NCI-H1694 treated with DMSO at 0.1 percent for 48 hours (cell line): ENCODE results near the gene UXS1.

ENCODE experiments used
- DNase-seq: peaks from one replicate; lab custom pipeline; 2025; lab: John Stamatoyannopoulos, UW

Gene UXS1

DNA sequence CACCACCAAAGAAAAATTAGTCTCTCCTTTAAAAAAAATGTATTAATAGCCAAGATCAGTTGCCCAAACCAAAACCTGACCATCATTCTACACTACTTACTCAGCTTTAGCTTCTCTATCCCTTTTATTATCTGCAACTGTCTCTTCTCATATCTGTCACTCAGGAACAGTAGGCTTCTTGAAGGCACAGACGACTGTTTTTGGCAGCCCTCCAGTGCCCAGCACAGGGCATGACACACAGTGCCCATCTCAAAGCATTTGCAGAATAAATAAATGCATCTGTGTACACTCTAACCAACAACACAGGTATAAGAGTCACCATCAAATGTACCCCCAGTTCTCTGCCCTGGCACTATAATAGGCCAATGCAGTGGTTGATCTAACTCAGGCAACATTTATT, 117.2 kb downstream of the UXS1 start:
- no peak for DNase-seq

DNA sequence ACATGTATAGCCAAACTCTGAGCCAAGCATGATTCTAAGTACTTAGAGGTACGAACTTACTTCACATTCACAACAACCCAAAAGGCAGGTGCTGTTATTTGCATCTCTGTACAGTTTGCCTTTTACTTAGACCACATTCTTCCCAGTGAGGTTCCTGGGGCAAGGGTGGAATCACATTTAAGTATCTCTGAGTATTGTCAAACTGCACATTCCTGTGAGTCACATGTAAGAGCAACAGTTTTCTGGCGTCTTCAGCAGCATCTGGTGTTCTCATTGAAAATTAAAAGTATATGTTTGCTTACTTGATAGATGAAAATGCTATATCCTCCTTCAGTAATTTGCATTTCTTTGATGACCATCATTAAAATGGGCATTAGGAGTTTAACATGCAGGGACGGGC, 119.1 kb downstream of the UXS1 start:
- no peak for DNase-seq

DNA sequence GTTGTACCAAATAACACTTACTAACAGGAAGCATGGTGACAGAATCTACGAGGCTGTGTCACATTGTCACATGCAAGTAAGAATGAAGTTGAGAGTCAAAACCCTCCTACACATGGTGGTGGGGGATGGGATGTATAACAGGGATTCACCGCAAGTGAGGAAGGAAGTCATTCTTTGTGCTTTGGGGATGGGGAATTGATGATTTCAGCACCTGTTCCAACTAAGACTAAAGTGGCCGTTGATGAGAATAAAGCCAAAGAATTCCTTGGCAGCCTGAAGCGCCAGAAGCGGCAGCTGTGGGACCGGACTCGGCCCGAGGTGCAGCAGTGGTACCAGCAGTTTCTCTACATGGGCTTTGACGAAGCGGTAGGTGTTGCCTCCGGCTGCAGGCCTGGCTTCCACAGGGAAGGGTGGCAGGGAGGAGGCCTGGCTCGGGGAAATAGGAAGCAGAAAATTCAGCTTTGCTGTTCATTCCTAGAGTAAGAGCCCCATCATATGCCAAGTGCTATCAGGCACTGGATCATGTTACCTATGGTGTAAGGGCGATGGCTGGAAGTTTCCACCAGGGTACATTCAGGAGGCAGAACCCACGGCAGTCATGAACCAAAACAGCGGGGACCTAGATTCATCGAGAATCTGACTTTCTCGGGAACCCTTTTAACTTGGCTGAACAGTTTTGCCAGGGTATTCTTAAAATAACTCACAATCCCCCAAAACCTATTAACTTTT, 120.3 kb downstream of the UXS1 start:
- no peak for DNase-seq

DNA sequence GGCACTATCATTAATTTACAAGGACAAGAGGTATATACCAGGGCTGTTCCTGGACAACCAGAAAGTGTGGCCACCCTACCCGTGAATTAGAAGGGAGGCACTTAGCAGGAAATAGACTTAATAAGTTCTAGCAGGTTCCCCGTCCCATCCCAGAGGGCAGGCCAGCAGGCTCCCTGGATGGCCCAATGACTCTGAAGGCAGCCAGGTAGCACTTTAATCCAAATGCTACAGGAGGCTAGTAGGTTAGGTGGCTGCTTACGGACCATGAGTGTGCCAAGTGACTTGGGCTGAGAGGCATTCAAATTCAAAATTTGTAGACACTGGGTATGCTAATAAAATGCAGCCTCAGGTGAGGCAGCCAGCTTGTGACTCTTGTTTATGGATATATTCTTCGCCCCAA, 123.9 kb downstream of the UXS1 start:
- no peak for DNase-seq

DNA sequence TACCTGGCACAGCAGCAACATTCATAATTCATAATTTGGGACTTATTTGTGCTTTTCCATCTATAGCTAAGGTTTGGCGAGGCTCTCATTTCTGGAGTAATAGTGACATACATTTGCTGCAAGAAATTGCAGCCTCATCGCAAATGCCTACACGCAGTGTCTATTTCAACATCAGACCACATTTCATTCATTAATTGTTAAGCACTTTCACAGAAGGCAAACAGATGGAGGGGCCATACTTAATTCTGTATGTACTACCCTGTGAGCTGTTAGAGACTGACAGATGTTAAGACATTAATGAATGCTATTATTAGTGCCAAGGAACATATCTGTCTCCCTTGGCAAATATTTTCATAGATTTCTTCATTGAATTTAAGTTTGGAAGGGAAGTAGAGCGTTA, 125.7 kb downstream of the UXS1 start:
- DNase-seq = peak; percentile 97

DNA sequence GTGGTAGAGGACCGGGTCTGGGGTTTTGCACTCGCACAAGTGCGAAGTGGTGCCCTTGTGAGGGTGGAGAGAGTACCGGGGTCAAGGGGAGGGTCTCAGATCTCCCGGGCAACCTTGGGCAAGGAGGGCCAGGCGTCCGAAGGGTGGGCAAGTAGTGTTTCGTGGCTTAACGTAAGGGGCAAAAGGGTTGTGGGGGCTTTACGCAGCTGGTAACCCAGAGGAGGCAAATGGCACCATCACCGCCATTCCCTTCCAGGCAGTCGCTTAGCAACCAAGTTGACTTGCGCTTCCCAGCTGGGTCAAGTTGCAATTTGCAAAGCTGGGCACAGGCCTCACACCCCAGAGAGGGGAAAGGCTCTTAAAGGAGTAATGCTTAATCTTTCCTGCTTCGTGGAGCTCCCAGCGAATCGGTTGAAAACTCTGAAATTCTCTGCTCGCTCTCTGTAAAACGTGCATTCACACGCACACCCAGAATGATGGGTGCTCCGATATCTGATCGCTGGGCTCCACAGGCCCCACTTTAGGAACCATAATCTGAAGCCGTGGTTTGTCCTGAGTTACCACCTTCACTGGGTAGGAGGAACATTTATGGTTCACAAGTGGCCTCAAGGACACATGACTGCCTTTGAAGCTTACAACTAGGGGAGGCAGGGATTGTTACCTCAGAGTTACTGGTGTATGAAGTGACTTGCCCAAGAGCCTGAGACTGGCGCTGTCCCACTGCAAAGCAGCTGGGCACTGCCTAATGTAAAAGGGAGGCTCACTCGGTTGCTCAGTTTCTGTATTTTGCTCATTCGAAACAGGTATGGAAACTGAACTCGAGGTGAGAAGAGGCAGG, 127.9 kb downstream of the UXS1 start:
- DNase-seq = no peak

DNA sequence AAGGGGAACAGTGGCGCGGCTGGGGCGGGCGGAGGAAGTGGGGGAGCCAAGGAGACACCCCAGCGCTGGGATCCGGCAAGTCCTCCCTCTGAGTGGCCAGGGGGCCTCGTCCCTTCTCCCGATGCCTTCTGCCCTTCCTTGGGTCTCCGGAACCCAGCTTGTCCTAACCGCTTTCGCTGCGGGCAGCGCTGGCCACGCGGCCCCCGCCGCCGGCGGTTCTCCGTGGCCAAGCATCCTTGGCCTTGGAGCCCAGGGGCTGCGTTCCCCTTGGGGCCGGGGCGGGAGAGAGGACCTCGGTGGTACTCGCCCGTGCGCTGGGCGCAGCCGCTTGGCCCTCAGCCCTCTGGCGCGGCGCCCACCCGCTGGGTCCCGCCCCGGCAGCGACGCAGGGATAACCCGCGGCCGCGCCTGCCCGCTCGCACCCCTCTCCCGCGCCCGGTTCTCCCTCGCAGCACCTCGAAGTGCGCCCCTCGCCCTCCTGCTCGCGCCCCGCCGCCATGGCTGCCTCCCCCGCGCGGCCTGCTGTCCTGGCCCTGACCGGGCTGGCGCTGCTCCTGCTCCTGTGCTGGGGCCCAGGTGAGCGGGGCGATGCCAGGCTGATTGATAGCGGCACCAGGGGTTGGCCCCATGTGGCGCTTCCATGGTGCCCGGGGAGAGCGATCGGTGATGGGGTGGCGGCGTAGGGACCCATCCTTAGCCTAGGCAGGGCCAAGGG, 128.7 kb downstream of the UXS1 start:
- no peak for DNase-seq

DNA sequence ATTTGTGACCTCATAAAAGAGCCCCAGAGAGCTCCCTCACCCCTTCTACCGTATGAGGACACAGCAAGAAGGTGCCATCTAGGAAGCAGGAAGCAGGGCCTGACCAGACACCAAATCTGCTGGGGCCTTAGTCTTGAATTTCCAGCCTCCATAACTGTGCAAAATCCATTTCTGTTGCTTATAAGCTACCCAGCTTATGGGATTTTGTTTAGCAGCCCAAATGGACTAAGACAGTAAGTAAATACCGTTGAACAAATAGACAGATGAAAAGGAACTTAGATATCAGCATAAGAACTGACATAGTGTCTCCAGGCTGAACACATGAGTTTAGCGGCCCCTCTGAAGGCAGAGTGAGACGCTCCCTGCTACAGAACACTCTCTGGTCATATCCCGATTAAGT, 130.9 kb downstream of the UXS1 start:
- no peak for DNase-seq

DNA sequence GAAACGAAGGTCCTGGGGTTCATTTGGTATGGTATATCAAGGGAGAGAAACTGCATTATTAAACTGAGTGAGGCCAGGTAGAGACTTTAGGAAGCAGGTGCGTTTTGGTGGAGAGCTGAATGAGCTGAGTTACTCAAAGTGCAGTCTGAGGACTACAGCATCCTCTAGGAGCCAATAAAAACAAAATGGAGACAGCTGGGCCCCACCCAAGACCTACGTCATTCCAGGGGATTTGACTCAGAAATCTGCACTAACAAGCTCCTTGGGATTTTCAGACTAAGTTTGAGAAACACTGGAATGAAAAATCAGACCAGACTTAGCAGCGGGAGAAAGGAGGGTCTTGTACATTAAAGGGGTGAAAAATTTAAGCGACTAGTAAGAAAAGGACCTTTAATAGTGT, 131.5 kb downstream of the UXS1 start:
- no peak for DNase-seq

DNA sequence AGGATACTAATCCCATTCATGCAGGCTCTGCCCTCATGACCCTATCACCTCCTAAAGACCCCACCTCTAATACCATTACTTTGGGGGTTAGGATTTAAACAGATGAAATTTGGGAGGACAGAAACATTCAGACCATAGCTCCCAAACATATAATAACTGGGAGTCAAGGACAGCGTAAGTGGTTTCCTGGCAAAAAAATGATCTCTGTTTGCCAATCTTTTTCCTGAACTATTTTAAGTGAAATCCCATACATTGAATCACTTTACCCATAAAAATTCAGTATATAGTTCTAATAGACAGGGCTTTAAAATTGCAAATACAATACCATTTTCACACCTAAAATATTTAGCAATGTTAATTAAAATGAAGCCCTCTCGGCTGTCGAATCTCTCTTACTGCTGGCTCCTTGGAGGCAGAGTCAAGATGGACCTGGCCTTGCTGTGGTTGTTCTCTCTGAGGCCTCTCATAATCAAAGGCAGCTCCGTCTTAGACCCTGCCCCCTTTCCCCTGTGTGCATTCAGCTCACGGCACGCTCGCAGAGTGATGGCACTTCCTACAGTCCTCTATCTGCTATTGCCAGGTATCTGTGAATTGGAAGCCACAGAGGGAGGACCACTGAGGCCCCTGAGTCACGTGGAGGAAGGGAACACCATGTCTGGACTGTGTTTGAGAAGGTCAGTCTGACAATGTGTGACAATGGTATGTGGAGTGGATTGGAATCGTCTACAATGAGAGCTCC, 132.3 kb downstream of the UXS1 start:
- no peak for DNase-seq

DNA sequence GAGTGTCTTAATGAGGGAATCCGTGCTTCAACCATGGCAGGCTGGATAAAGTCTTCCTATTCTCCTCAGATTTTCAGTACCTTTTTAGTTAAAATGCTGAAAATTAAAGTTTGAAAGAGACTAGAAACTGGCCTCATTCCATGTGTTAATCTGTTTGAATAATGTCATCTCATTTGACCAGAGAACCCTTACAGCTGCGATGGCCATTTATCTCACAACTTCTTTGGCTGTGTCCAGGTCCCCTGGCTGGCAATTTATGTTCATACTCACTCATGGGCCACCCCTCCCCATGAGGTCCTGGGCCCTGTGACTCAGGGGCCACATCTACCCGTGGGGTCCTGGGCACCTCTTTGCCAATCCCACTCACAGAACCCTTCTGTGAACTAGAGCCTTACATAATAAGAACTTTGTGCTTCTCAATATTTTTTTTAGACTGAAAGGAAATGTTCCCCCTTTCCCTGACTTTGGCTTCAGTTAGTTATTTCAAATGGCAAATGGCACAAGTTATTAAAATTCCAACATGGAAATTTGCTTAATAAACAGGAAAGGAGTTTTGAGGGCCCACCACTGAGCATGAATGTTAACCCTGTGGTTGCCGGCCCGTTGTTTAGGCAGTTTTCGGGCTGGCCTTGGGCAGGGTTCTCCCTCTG, 134.6 kb downstream of the UXS1 start:
- DNase-seq = no peak

DNA sequence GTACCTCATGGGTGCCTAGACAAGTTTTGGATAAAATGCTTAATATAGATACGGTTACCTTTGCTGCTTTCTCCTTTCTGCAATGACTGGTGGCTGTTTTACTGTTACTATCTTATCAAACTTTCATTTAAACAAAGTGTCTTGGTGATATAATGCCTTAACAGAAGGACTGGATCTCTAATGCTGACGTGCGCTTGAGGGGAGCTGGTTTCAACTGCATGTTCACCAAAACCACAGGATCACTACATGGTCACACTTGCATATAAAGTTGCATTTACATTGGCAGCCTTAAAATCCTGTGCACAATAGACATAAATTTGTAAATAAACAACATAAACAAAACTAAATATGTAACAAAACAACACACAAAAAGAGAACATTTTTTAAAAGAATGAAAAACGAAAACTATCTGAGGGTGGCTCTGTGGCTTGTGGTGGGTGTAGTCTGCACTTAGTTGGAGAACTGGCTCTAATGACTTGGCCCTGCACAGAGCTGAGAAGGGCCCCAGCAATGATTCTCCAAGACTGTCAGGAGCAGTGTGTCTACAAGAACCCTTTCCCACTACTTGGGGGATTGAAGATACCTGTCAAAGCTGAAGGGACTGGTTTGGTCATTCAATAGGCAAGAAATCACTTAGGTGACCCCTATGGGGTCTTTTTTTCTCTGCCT, 135.5 kb downstream of the UXS1 start:
- no peak for DNase-seq

DNA sequence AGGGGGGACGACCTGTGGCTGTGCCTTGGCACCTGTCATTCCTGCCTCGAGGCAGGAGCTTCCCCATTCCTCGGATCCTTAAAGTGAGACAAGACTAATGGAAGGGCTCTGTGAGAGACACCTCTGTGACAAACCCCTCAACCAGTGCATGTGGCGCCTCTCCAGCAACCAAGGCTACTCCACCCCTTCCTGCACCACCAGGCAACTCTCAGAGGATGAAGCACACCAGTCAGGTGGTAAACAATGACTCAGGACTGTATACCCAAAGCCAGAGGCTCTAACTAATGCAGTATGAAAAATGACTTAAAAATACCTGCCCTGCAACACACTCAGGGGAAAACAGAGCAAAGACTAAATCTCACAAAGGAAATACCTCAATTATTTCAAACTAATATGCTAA, 136.9 kb downstream of the UXS1 start:
- DNase-seq = no peak

DNA sequence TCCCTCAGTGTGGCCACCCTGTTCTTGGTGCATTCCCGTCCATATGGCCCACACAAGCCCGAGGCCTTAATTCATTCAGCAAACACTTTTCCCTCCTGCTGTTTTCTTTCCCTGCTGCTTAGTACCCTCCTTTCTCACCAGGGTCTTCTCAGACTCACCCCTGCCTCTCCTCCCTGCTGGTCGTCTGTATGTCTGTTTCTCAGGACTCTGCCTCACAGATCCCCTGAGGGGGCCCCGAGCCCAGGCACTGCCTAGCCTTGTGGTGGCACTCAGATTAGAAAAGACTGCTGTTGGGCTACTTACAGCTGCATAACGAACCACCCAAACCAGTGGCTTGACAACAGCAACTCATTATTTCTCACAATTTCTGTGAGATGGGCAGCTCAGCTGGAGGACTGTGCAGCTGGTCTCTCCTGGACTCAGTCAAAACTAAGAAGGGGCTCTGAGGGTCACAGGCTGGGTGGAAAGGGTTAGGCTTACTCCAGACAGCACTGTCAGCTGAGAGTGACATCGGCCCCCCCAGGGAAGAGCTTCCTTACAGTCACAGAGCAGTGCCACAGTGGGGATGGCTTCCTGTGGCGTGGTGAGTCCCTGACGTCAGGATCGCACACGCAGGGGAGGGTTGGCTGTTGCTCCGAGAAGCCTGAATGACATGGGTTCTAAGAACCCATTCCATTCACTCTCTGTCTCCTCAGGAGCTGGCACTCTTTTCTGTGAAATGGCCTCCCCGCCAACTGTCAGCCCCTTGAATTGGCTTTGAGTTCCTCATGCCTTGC, 139.0 kb downstream of the UXS1 start:
- no peak for DNase-seq

DNA sequence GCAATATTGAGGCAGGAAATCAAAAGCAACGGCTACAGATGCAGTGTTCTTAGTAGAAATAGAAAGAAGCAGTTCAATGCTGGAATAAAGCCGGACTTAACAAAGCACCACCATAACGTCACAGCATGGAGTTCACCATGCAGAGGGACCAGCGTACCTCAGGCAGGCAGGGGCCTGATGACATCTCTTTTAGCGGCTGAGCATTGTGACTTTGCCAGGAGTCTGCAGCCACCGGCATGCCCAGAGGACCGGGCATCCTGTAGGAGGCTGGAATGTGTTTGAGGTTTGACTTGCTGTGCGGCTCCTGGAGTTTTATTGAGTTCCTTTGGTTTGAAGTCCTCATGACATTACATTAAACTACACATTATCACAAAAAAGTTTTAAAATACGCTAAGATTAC, 139.8 kb downstream of the UXS1 start:
- DNase-seq = no peak

DNA sequence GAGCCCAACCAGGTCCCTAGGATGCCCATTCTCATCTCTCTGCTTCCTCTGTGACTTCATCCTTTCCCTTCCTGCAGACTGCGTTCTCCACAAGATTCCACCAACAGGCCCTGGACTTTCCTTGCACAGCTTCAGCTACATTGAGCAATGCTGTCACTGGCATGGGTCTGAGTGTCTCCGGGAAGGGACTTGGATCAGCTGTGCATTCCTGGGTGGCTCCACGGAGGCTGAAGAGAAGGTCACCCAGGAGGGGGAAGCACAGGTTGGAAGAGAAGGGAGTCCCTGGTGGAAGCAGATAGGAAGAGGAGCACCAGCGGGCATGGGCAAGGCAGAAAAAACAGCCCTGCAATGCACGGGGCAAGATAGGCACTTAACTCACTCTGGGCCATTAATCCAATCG, 140.5 kb downstream of the UXS1 start:
- DNase-seq = no peak

DNA sequence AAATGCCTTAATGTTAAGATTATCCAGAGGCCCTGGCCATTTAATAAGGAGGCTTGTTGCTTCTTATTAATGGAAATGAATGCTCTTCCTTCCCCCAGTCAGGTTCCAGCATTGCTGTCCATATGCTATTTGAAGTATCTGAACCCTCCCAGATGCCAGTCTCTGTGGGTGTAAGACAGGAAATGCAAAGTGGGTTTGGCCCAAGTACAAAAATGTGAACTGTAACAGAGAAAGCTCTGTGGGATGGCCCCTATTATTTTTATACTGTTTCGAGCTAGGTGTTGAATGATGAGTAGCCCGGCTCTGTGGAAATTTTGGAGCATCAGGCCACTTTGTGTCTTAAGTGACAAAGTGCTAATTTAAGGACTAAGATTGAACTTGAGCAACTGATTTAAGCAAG, 141.0 kb downstream of the UXS1 start:
- DNase-seq = peak; percentile 13

DNA sequence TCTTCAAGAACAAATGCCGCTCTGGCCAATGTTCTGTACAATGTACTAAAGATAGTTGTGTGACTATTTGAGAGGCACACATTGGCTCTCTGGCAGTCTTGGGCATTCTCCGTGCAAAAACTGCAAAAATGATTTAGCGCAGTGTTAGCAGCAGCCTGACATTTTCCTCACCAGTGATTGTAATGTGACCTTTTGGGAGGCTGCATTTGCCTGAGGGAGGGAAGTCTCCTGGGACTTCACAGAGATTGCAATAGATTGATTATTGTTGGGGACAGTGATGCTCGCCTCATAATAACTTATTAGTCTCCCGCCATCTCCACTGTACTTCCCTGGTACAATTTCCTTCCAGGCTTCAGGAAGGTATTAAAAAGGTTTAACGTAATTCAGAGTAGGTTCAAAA, 149.2 kb downstream of the UXS1 start:
- DNase-seq = no peak

DNA sequence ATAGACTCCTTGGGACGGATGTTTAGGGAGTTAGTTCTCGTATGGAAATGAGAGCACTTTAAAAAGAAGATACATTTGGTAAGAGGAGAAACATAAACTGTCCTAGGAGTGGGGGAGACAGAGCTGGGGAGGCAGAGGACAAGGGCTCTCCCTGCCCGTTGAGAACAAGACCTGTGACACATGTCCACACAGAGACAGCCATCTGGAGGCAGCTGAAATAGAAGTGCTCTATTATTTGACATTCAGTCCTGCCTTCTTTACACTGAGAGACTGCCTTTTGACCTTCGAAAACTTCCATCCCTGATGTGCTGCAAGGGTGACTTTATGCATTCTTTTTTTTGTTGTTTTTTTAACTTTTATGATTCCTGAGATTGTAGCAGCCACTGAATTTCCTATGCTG, 150.1 kb downstream of the UXS1 start:
- DNase-seq = no peak
